LNCAP (cell line): ENCODE results near the gene AREG.

Experiments used
- TF ChIP-seq, protein P1 (sequence below): fragments of 450-650 bp; IDR thresholded peaks from 2 replicates; pipeline ENCODE4 v1.5.1; 2017; ENCODE audit warnings: mild to moderate bottlenecking

Gene AREG

DNA sequence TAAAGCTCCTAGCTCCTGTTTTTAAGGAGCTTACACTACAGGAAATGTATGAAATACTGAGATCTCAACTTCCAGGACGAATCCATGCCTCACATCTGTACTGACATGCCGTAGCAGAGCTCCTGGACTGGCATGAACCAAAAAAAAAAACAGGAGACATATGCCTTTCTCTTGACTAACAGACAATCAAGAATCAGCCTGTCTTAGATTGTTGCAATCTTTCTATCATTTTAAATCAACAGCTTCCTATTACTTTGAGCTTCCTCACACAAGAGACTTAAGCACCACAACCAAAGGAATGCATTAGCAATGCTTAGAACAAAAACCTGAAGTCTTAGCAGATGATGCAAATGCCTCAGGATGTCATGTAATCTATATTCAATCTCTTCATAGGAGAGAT lies 34.7 kb upstream of the AREG start:
- TF ChIP-seq, protein P1, sequence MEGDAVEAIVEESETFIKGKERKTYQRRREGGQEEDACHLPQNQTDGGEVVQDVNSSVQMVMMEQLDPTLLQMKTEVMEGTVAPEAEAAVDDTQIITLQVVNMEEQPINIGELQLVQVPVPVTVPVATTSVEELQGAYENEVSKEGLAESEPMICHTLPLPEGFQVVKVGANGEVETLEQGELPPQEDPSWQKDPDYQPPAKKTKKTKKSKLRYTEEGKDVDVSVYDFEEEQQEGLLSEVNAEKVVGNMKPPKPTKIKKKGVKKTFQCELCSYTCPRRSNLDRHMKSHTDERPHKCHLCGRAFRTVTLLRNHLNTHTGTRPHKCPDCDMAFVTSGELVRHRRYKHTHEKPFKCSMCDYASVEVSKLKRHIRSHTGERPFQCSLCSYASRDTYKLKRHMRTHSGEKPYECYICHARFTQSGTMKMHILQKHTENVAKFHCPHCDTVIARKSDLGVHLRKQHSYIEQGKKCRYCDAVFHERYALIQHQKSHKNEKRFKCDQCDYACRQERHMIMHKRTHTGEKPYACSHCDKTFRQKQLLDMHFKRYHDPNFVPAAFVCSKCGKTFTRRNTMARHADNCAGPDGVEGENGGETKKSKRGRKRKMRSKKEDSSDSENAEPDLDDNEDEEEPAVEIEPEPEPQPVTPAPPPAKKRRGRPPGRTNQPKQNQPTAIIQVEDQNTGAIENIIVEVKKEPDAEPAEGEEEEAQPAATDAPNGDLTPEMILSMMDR: no peak

DNA sequence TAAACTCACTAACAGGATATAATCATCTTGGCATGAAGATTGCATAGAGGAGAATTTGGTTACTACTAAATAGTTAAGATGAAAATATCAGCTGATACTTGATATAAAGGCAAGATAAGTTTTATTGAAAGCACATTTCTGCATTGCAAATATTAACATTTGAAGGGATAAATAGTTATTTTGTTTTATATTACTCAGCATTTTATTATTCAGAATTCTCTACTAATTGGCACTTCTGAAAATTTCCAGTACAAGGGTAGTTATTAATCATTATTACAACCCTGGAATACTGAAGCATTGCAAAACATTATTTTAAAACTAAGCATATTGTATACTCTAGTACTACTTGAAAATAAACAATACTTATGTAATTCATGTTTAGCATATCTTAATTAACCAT lies 32.7 kb upstream of the AREG start:
- TF ChIP-seq, protein P1: no peak

DNA sequence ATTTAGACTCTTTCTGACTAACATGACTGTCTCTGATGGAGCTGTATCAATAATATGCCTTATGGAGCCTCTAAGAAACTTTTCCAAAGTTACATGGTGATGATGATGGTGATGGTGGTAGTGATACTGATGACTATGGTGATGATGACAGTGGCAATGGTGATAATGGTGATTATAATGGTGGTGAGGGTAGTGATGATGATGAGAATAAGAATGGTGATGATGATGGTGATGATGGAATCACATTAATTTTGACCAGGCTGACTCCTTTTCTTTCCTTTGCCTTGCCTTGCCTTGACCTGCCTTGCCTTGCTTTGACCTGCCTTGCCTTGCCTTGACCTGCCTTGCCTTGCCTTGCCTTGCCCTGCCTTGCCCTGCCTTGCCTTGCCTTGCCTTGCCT lies 31.7 kb upstream of the AREG start:
- TF ChIP-seq, protein P1: no peak

DNA sequence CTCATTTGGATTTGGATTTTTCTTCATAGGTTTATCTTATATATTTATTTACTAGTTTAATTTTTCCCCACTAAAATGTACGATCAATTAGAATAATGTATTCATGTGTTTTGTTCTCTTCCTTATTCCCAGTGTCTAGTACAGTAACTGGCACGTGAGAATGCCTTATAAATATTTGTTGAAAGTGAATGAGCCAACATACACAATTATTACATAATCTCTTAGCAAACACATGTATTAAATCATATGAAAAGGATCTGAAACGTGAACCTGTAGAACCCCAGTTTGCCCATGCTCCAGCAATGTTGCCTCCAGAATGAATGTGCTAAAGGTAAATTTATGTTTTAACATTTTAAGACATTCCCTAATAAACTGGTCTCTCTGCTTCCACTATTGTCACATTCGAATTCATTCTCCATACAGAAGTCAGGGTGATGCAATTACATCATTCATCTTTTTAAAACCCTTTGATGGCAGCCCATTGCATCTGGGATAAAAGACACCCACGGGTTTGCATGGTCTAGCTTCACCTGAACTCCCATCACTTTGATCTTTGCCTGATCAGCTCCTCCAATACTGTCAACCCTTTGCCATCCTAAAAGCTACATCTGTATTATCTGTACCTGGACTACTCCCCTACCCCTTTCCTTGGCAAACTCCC lies 30.7 kb upstream of the AREG start:
- TF ChIP-seq, protein P1: no peak

DNA sequence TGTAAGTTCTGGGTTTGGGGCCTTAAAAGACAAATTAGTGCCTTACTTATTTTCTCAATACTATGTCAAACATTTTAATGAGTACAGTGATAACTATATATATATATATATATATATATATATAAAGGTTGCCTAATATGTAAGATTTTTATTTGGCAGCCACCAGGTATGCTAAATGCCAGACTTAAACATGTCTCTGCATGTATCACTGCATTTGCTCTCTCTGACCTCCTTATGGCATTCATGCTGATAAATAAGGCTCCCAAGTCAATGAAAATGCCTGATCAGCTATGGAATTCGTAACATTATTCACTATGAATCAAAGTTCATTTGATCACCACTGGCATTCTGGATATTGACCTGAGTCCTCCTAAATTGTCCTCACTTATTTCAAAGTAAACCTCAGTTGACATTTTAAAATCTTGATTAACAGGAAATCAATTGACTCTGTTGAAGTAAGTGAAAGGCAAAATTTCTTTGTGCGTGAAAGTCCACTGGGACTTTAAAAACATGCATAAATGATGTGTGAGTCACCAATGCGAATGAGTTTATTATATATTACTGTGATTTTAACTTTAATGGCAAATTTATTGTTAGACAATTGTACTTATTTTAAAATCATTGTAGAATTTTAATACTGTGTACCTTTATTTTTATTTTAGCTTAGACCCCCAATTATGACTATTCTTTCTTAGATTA lies 29.2 kb upstream of the AREG start:
- TF ChIP-seq, protein P1: no peak

DNA sequence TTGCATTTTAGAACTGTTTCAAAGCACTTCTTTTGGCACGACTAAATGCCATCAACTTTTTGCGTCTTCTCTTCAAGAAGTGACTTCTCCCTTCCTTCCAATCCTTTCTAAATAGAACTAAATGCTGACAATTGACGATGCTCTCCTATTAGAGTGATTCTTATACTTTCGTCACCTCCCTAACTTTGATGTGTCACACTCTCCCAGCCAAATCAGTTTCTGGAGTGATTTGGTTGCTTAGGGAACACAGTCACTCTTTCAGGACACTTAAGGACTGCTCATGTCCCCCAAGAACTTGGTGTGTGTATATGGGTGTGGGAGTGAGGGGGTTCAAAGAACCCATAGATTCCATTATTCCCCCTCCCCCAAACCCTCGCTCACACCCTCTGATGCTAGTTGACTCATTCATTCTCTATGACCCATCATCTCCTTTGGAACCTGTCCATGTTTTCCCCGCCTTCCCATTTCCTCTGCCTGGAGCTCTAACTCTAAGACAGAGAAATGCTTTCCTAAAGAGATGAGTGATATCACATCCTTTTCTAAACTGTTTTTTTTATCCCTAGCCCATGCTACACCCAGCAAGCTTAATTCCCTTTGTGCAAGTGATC lies 26.8 kb upstream of the AREG start:
- TF ChIP-seq, protein P1: no peak

DNA sequence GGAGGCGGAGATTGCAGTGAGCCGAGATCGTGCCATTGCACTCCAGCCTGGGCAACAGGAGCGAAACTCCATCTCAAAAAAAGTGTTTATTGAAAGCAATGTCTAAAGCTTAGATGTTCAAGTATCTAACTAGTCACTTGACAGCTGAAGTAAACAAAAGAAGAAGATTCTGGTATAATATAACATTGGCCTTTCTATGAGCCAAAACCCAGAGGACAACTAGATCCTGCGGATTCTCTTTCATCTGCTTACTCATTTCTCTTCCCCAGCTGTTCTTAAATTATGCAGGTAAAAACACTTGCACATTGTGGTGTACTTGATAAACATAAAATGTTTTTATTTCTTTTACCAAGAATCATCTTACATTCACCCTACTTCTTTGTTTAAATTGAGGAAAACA lies 24.1 kb upstream of the AREG start:
- TF ChIP-seq, protein P1: no peak
